H1 (cell line): ENCODE measurements around the gene ANAPC2. TPM values are rescaled to one million over a fixed set of nuclear protein-coding genes. Genes with fewer than 3 reads are reported as not detected.

Source experiments
- CTCF ChIA-PET: fragments of 300-600 bp; sonication (Branson Sonifier 250); formaldehyde crosslinking; loops from one replicate; lab custom pipeline; 2021; ENCODE audit not compliant: partially characterized antibody; lab: Charles Lee
- POLR2A ChIA-PET: fragments of 300-600 bp; sonication (Branson Sonifier 250); formaldehyde crosslinking; loops from one replicate; lab custom pipeline; 2021; ENCODE audit warnings: inconsistent platforms; ENCODE audit not compliant: partially characterized antibody; lab: Charles Lee
- DNase-seq, 2 experiments: peaks; one replicate each; pipeline versions ENCODE4 v3.0.0 to v3.0.0-alpha.2; 2010 to 2022; ENCODE audit warnings: low spot score in 2 of 2, low read depth in 1 of 2, mixed read lengths in 1 of 2
- FAIRE-seq: peaks from 2 replicates; lab custom pipeline; 2011; peaks lifted over from hg19 to GRCh38; lab: Jason Lieb, UNC
- H2AFZ ChIP-seq: 2 replicates; pipeline ENCODE4 v1.8.1; 2012; ENCODE audit warnings: low read length, inconsistent platforms
- H2AK5ac ChIP-seq: 2 replicates; pipeline ENCODE4 v1.6.1; 2013; ENCODE audit warnings: low read depth, low read length
- H2BK120ac ChIP-seq: replicated peaks from 2 replicates; pipeline ENCODE3; 2013; ENCODE audit warnings: low read depth, low read length, inconsistent platforms
- H2BK12ac ChIP-seq: 2 replicates; pipeline ENCODE4 v1.6.1; 2013; ENCODE audit warnings: low read depth, low read length
- H2BK15ac ChIP-seq: 2 replicates; pipeline ENCODE4 v1.6.1; 2013; ENCODE audit warnings: low read length
- H2BK20ac ChIP-seq: 2 replicates; pipeline ENCODE4 v1.6.1; 2013; ENCODE audit warnings: low read length
- H2BK5ac ChIP-seq: 2 replicates; pipeline ENCODE4 v1.6.1; 2013; ENCODE audit warnings: low read depth, low read length
- H3K14ac ChIP-seq: 2 replicates; pipeline ENCODE4 v1.6.1; 2013; ENCODE audit warnings: inconsistent platforms; ENCODE audit not compliant: insufficient read length
- H3K18ac ChIP-seq: 2 replicates; pipeline ENCODE4 v1.6.1; 2013; ENCODE audit warnings: low read length; ENCODE audit errors: extremely low read depth
- H3K23ac ChIP-seq: 2 replicates; pipeline ENCODE4 v1.6.1; 2013; ENCODE audit warnings: inconsistent platforms; ENCODE audit not compliant: insufficient read length
- H3K23me2 ChIP-seq: 2 replicates; pipeline ENCODE4 v1.6.1; 2013; ENCODE audit warnings: low read depth, low read length
- H3K27ac ChIP-seq: 2 replicates; pipeline ENCODE4 v1.6.1; 2011; ENCODE audit warnings: low read depth, low read length, inconsistent platforms
- H3K27me3 ChIP-seq, 4 experiments: replicated peaks in 1 of 4; 1 replicate in 1 of 4; 2 replicates in 3 of 4; pipeline versions ENCODE4 v1.6.1 to v1.8.1; 2011 to 2013; ENCODE audit warnings: low read length in 3 of 4, mild to moderate bottlenecking in 3 of 4, inconsistent platforms in 2 of 4, mixed read lengths in 2 of 4, moderate library complexity in 1 of 4; ENCODE audit not compliant: control insufficient read depth in 3 of 4, insufficient read depth in 3 of 4; ENCODE audit errors: extremely low read depth in 1 of 4
- H3K36me3 ChIP-seq, 4 experiments: 2 replicates each; pipeline versions ENCODE4 v1.6.1 to v1.8.1; 2011 to 2013; ENCODE audit warnings: mild to moderate bottlenecking in 4 of 4, low read length in 3 of 4, moderate library complexity in 2 of 4, control low read depth in 1 of 4, inconsistent platforms in 1 of 4; ENCODE audit not compliant: insufficient read depth in 4 of 4, control insufficient read depth in 2 of 4
- H3K4ac ChIP-seq: replicated peaks from 2 replicates; pipeline ENCODE3; 2013; ENCODE audit warnings: low read length, low read depth, mixed read lengths, inconsistent platforms; ENCODE audit not compliant: insufficient read length
- H3K4me1 ChIP-seq, 4 experiments: replicated peaks in 1 of 4; 1 replicate in 1 of 4; 2 replicates in 3 of 4; pipeline versions ENCODE4 v1.6.1 to v1.8.1; 2011 to 2013; ENCODE audit warnings: low read length in 3 of 4, inconsistent platforms in 2 of 4, mixed read lengths in 1 of 4; ENCODE audit not compliant: insufficient read depth in 4 of 4, control insufficient read depth in 3 of 4
- H3K4me2 ChIP-seq, 2 experiments: 2 replicates each; pipeline versions ENCODE4 v1.6.1 to v1.8.1; 2011 to 2013; ENCODE audit warnings: low read depth in 2 of 2, low read length in 2 of 2, control low read depth in 1 of 2, inconsistent platforms in 1 of 2, mild to moderate bottlenecking in 1 of 2; ENCODE audit not compliant: insufficient read depth in 1 of 2
- H3K4me3 ChIP-seq, 4 experiments: fragments of 200-600, 300-600 bp in 1 of 4; sonication (generic), shearing (Covaris generic), sonication (Bioruptor Twin) in 1 of 4; 2 replicates each; pipeline versions ENCODE4 v1.5.1 to v1.8.1; 2011 to 2016; ENCODE audit warnings: low read length in 4 of 4, low read depth in 3 of 4, control low read depth in 2 of 4, inconsistent platforms in 2 of 4, mild to moderate bottlenecking in 2 of 4, mixed read lengths in 1 of 4, moderate library complexity in 1 of 4; ENCODE audit not compliant: insufficient read depth in 2 of 4; ENCODE audit errors: extremely low read depth in 1 of 4
- H3K56ac ChIP-seq: replicated peaks from 2 replicates; pipeline ENCODE3; 2013; ENCODE audit warnings: low read depth, mild to moderate bottlenecking, mixed read lengths, low read length, inconsistent platforms; ENCODE audit not compliant: insufficient read length
- H3K79me1 ChIP-seq: 2 replicates; pipeline ENCODE4 v1.6.1; 2013; ENCODE audit warnings: low read depth, low read length, control low read depth
- H3K79me2 ChIP-seq, 2 experiments: 2 replicates each; pipeline versions ENCODE4 v1.6.1 to v1.8.1; 2012 to 2013; ENCODE audit warnings: low read length in 2 of 2, mild to moderate bottlenecking in 2 of 2, inconsistent platforms in 1 of 2; ENCODE audit not compliant: insufficient read depth in 2 of 2, control insufficient read depth in 1 of 2
- H3K9ac ChIP-seq, 4 experiments: replicated peaks in 1 of 4; 1 replicate in 1 of 4; 2 replicates in 3 of 4; pipeline versions ENCODE4 v1.6.1 to v1.8.1; 2011 to 2013; ENCODE audit warnings: low read depth in 3 of 4, low read length in 3 of 4, control low read depth in 2 of 4, mild to moderate bottlenecking in 2 of 4, moderate library complexity in 2 of 4, inconsistent platforms in 1 of 4; ENCODE audit errors: extremely low read depth in 1 of 4
- H3K9me3 ChIP-seq, 2 experiments: 2 replicates each; pipeline versions ENCODE4 v1.6.1 to v1.8.1; 2012 to 2013; ENCODE audit warnings: mild to moderate bottlenecking in 2 of 2, moderate library complexity in 2 of 2, control low read depth in 1 of 2, inconsistent platforms in 1 of 2, low read depth in 1 of 2, low read length in 1 of 2, mixed read lengths in 1 of 2; ENCODE audit not compliant: insufficient read depth in 2 of 2
- H4K20me1 ChIP-seq, 2 experiments: replicated peaks in 1 of 2; 2 replicates each; pipeline versions ENCODE3 to v1.8.1; 2011 to 2013; ENCODE audit warnings: inconsistent platforms in 2 of 2, low read length in 2 of 2, mild to moderate bottlenecking in 1 of 2; ENCODE audit not compliant: insufficient read depth in 2 of 2, control insufficient read depth in 1 of 2
- H4K5ac ChIP-seq: 2 replicates; pipeline ENCODE4 v1.6.1; 2013; ENCODE audit warnings: low read length, low read depth, mixed read lengths, inconsistent platforms; ENCODE audit not compliant: insufficient read length
- H4K8ac ChIP-seq: 2 replicates; pipeline ENCODE4 v1.8.0; 2013; ENCODE audit warnings: mild to moderate bottlenecking, moderate library complexity, low read length, inconsistent platforms; ENCODE audit not compliant: insufficient read depth; ENCODE audit errors: extremely low read depth
- H4K91ac ChIP-seq: replicated peaks from 2 replicates; pipeline ENCODE3; 2013; ENCODE audit warnings: low read length, mixed read lengths, inconsistent platforms; ENCODE audit not compliant: insufficient read length
- CBX8 ChIP-seq: fragments of 300-800, 300-1000 bp; sonication (generic); IDR thresholded peaks from 2 replicates; pipeline ENCODE4 v1.7.1; 2016; ENCODE audit warnings: low read depth, low read length, borderline replicate concordance
- GABPA ChIP-seq: IDR thresholded peaks from 2 replicates; pipeline ENCODE4 v1.6.1; 2011; ENCODE audit warnings: mild to moderate bottlenecking, low read length, moderate library complexity, borderline replicate concordance; ENCODE audit not compliant: insufficient read depth
- WGBS, 2 experiments: shearing (Covaris generic) in 1 of 2; methylation state at CpG; one replicate each; pipeline versions ENCODE4 v1.1.6 to v1.1.7; 2013 to 2015; ENCODE audit warnings: low lambda C conversion rate in 2 of 2, mixed read lengths in 2 of 2, inconsistent platforms in 1 of 2, low coverage in 1 of 2, missing lambda C conversion rate in 1 of 2; ENCODE audit not compliant: insufficient replicate concordance in 2 of 2, insufficient coverage in 1 of 2, insufficient read length in 1 of 2; ENCODE audit errors: extremely low coverage in 1 of 2, missing lambda C conversion rate in 1 of 2; 5-methylcytosine and 5-hydroxymethylcytosine counted together
- polyA plus RNA-seq, 7 experiments: library from polyadenylated mRNA; depleted of rRNA in 3 of 7; stranded (reverse) in 5 of 7; unstranded in 2 of 7; fragments of >200 nt in 5 of 7; fragments of 200-250 nt in 2 of 7; gene quantifications; 1 replicate in 5 of 7; 2 replicates in 1 of 7; 4 replicates in 1 of 7; pipeline versions ENCODE4 v1.2.1 to v1.2.3, GENCODE V29; 2011 to 2013; ENCODE audit warnings: missing spikeins in 2 of 7, mixed read lengths in 2 of 7
- total RNA-seq: library from RNA; stranded (reverse); fragmentation: NEBNext Ultra II Directional; extraction: Animal tissue kit (Norgen Biotek cat#: 25700); gene quantifications from 2 replicates; pipeline ENCODE4 v1.2.1, GENCODE V29; 2021

Gene ANAPC2
- total and polyA plus RNA-seq, 2 of the 8 experiments (the other 6 are each of a cell fraction or from before 2014, with no cell fraction given) = 30.2 to 37.7 TPM

DNA sequence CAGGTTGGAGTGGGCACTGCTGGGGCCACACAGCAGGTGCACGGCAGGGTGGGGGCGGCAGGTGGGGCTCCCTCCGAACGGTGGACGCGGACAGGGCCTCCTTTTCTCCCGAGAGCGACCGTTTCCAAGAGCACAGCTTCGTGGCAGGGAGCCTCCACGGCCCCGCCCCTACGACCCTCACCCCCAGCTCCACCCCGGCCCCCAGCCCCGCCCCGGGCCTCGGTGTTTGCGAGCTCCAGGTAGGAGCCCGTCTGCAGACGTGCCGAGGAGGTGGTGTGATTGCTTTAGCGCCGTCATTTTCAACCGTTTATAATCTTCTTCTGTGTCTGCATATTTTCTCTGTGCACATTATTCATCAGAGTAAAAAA lies 40.6 kb downstream of the ANAPC2 start:
- DNase-seq (no peak), FAIRE-seq (no peak)
- peaks cover 0 to 11% (median 9%) of the 10 kb centered on the region in 4 experiments; a peak in 5 of 7 replicates for H3K27me3 ChIP-seq
- peaks cover 3 to 10% of the 10 kb centered on the region in 2 experiments for H4K20me1 ChIP-seq
- H3K9me3 ChIP-seq = peaks cover 0 to 1% of the 10 kb centered on the region in 2 experiments; a peak in 3 of 4 replicates
- no peak overlapping the region for H3K9ac ChIP-seq
- H2BK5ac ChIP-seq = no peak overlapping the region
- no peak overlapping the region for H4K5ac ChIP-seq
- ChIA-PET CTCF (no interaction called here), POLR2A (no interaction called here)
- H3K79me1 ChIP-seq = no peaks in the 10 kb centered on the region
- H2BK20ac ChIP-seq = no peak overlapping the region
- no peak overlapping the region for H2AK5ac ChIP-seq
- no peaks in the 10 kb centered on the region; a peak in 1 of 8 replicates for H3K36me3 ChIP-seq
- no peak overlapping the region for H2BK15ac ChIP-seq
- H4K91ac ChIP-seq = no peak overlapping the region
- no peak overlapping the region for H3K4me2 ChIP-seq
- H3K4me3 ChIP-seq = no peak overlapping the region
- H2BK12ac ChIP-seq = no peak overlapping the region
- H3K14ac ChIP-seq = no peak overlapping the region
- H3K23me2 ChIP-seq = no peaks in the 10 kb centered on the region
- no peak overlapping the region for H2BK120ac ChIP-seq
- no peaks in the 10 kb centered on the region for H3K79me2 ChIP-seq
- no peak overlapping the region for H3K4ac ChIP-seq
- H3K56ac ChIP-seq = no peak overlapping the region
- no peak overlapping the region for H3K23ac ChIP-seq
- no peak overlapping the region for H4K8ac ChIP-seq
- WGBS, 2 experiments = 76% methylated on average over 7 of the region's 24 CpGs; no CpG with 5 or more reads in 1 of the 2 experiments
- H2AFZ ChIP-seq = no peak overlapping the region
- H3K27ac ChIP-seq = no peak overlapping the region
- peaks cover 0 to 9% (median 0%) of the 10 kb centered on the region in 4 experiments; a peak in 1 of 7 replicates for H3K4me1 ChIP-seq
- H3K18ac ChIP-seq = no peak overlapping the region
- TF ChIP-seq GABPA (no peak), CBX8 (no peak)
